Natural killer cell (primary cell): ENCODE results near the gene EIF2B4. TPM values are rescaled to one million over a fixed set of nuclear protein-coding genes. Genes with fewer than 3 reads are reported as not detected.
A peak's percentile ranks its signal among the peaks of the same experiment; 100 is the strongest.

Experiments used
- ATAC-seq, 3 donors: fragments of 150-1000 bp in 2 of 3; fragments of 200-7000 bp in 1 of 3; cut with Tn5 transposase; 1 replicate in 1 of 3; 2 replicates in 2 of 3; pipeline ENCODE4 v1.10.0; 2021; ENCODE audit warnings: mild to moderate bottlenecking in 2 of 3, moderate library complexity in 2 of 3
- DNase-seq, 2 donors: peaks; one replicate each; pipeline versions ENCODE4 v3.0.0 to v3.0.0-alpha.2; 2013 to 2021; ENCODE audit warnings: mixed read lengths in 1 of 2
- H3K27ac ChIP-seq: one replicate; pipeline ENCODE4 v1.5.1; 2013; ENCODE audit warnings: mild to moderate bottlenecking, low read length
- H3K27me3 ChIP-seq: one replicate; pipeline ENCODE4 v1.6.1; 2013; ENCODE audit warnings: low read length; ENCODE audit not compliant: control insufficient read depth, insufficient read depth
- H3K36me3 ChIP-seq: one replicate; pipeline ENCODE4 v1.6.1; 2013; ENCODE audit warnings: low read length; ENCODE audit not compliant: control insufficient read depth, insufficient read depth
- H3K4me1 ChIP-seq: one replicate; pipeline ENCODE4 v1.6.1; 2013; ENCODE audit warnings: low read length; ENCODE audit not compliant: control insufficient read depth, insufficient read depth
- H3K4me3 ChIP-seq: one replicate; pipeline ENCODE4 v1.5.1; 2013; ENCODE audit warnings: low read length
- H3K9me3 ChIP-seq: one replicate; pipeline ENCODE4 v1.6.1; 2013; ENCODE audit warnings: low read length; ENCODE audit not compliant: control insufficient read depth, insufficient read depth
- H3K27ac Mint-ChIP-seq, 2 donors: one replicate each; pipeline ENCODE4 v1.8.0; 2022; ENCODE audit warnings: mild to moderate bottlenecking in 2 of 2, mixed read lengths in 2 of 2, moderate library complexity in 1 of 2
- H3K27me3 Mint-ChIP-seq, 2 donors: one replicate each; pipeline ENCODE4 v1.8.0; 2022; ENCODE audit warnings: low read depth in 2 of 2, mixed read lengths in 2 of 2
- H3K36me3 Mint-ChIP-seq: one replicate; pipeline ENCODE4 v1.8.0; 2022; ENCODE audit warnings: mixed read lengths
- H3K4me1 Mint-ChIP-seq, 2 donors: one replicate each; pipeline ENCODE4 v1.8.0; 2022; ENCODE audit warnings: mixed read lengths in 2 of 2
- H3K4me3 Mint-ChIP-seq: one replicate; pipeline ENCODE4 v1.8.0; 2022; ENCODE audit warnings: mild to moderate bottlenecking, moderate library complexity, mixed read lengths
- H3K9me3 Mint-ChIP-seq, 2 donors: one replicate each; pipeline ENCODE4 v1.8.0; 2022; ENCODE audit warnings: mixed read lengths in 2 of 2
- WGBS: methylation state at CpG from one replicate; pipeline ENCODE4 v1.1.7; 2013; ENCODE audit warnings: missing lambda C conversion rate; ENCODE audit not compliant: insufficient coverage; 5-methylcytosine and 5-hydroxymethylcytosine counted together
- intact Hi-C: fragments of 100-400 bp; cut with micrococcal nuclease; formaldehyde crosslinking; loops from one replicate; pipeline ENCODE4 v1.14.2; 2022
- total RNA-seq, 4 donors: library from RNA; stranded (reverse); fragments of 120-200 nt in 1 of 4; gene quantifications; one replicate each; pipeline versions ENCODE4 v1.2.3 to v1.2.4, GENCODE V29; 2013 to 2022
- TF ChIP-seq, protein P1 (sequence below): fragments of 200-600 bp; IDR thresholded peaks from one replicate; pipeline ENCODE4 v1.8.0; 2022; ENCODE audit warnings: antibody characterized with exemption

The EIF2B4 gene
- total RNA-seq, 3 donors from 2014 or later (not counting 1 experiment from before 2014, with no cell fraction given), result 35.0 to 44.5 (median 40.8) TPM

GRCh38 chr2:27378096-27378808 lies 8.1 kb upstream of the EIF2B4 start:
- Histone ChIP-seq H3K9me3 (no peaks in the 10 kb centered on the region), H3K27ac (no peak overlapping the region), H3K27me3 (no peaks in the 10 kb centered on the region), H3K4me3 (no peak overlapping the region), H3K4me1 (peaks cover 18% of the 10 kb centered on the region), H3K36me3 (peaks cover 59% of the 10 kb centered on the region)
- ATAC-seq (no peak), DNase-seq (no peak)
- H3K4me1 Mint-ChIP-seq, result peaks cover 25% of the 10 kb centered on the region in 2 donors
- 91% methylated on average over 29 of the region's 29 CpGs for WGBS
- no peak overlapping the region for H3K4me3 Mint-ChIP-seq
- H3K36me3 Mint-ChIP-seq, result no peaks in the 10 kb centered on the region
- H3K27ac Mint-ChIP-seq, result no peak overlapping the region
- intact Hi-C loops, result no loop called here
- H3K27me3 Mint-ChIP-seq, result no peaks in the 10 kb centered on the region
- H3K9me3 Mint-ChIP-seq, result no peaks in the 10 kb centered on the region
- TF ChIP-seq, protein P1, sequence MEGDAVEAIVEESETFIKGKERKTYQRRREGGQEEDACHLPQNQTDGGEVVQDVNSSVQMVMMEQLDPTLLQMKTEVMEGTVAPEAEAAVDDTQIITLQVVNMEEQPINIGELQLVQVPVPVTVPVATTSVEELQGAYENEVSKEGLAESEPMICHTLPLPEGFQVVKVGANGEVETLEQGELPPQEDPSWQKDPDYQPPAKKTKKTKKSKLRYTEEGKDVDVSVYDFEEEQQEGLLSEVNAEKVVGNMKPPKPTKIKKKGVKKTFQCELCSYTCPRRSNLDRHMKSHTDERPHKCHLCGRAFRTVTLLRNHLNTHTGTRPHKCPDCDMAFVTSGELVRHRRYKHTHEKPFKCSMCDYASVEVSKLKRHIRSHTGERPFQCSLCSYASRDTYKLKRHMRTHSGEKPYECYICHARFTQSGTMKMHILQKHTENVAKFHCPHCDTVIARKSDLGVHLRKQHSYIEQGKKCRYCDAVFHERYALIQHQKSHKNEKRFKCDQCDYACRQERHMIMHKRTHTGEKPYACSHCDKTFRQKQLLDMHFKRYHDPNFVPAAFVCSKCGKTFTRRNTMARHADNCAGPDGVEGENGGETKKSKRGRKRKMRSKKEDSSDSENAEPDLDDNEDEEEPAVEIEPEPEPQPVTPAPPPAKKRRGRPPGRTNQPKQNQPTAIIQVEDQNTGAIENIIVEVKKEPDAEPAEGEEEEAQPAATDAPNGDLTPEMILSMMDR, result no peak

GRCh38 chr2:27377618-27378095 lies 7.5 kb upstream of the EIF2B4 start:
- DNase-seq (no peak), ATAC-seq (no peak)
- Histone ChIP-seq H3K4me3 (no peak overlapping the region), H3K4me1 (peaks cover 23% of the 10 kb centered on the region), H3K36me3 (peaks cover 59% of the 10 kb centered on the region), H3K27me3 (no peaks in the 10 kb centered on the region), H3K9me3 (no peaks in the 10 kb centered on the region), H3K27ac (no peak overlapping the region)
- WGBS, result 94% methylated on average over 18 of the region's 18 CpGs
- no peaks in the 10 kb centered on the region for H3K36me3 Mint-ChIP-seq
- no peaks in the 10 kb centered on the region for H3K9me3 Mint-ChIP-seq
- no peaks in the 10 kb centered on the region for H3K27me3 Mint-ChIP-seq
- H3K27ac Mint-ChIP-seq, result peak overlapping the region in 1 of 2 donors; percentile 41
- peaks cover 29 to 30% of the 10 kb centered on the region in 2 donors for H3K4me1 Mint-ChIP-seq
- intact Hi-C loops, result no loop called here
- TF ChIP-seq, protein P1, result no peak
- H3K4me3 Mint-ChIP-seq, result no peak overlapping the region

- Histone ChIP-seq H3K27ac (no peak overlapping the region), H3K27me3 (no peaks in the 10 kb centered on the region), H3K4me3 (no peak overlapping the region), H3K4me1 (peaks cover 27% of the 10 kb centered on the region), H3K9me3 (no peaks in the 10 kb centered on the region), H3K36me3 (peaks cover 53% of the 10 kb centered on the region)
- DNase-seq (no peak), ATAC-seq (no peak)
- intact Hi-C loops, result no loop called here
- Mint-ChIP-seq H3K27me3 (no peaks in the 10 kb centered on the region), H3K36me3 (no peaks in the 10 kb centered on the region), H3K27ac (peak overlapping the region in 1 of 2 donors; percentile 41), H3K4me1 (peaks cover 33 to 34% of the 10 kb centered on the region in 2 donors), H3K4me3 (no peak overlapping the region), H3K9me3 (no peaks in the 10 kb centered on the region)
- TF ChIP-seq, protein P1, result no peak
- 93% methylated on average over 10 of the region's 10 CpGs for WGBS
Observed at GRCh38 chr2:27376866-27377617, 6.9 kb upstream of the EIF2B4 start.
